GM21619 (cell line): ENCODE data around the gene DAP.

Experiments
- ATAC-seq: cut with Tn5 transposase; IDR thresholded peaks from one replicate; pipeline ENCODE4 v1.9.1; 2021; ENCODE audit not compliant: unreplicated experiment

DAP gene

DNA sequence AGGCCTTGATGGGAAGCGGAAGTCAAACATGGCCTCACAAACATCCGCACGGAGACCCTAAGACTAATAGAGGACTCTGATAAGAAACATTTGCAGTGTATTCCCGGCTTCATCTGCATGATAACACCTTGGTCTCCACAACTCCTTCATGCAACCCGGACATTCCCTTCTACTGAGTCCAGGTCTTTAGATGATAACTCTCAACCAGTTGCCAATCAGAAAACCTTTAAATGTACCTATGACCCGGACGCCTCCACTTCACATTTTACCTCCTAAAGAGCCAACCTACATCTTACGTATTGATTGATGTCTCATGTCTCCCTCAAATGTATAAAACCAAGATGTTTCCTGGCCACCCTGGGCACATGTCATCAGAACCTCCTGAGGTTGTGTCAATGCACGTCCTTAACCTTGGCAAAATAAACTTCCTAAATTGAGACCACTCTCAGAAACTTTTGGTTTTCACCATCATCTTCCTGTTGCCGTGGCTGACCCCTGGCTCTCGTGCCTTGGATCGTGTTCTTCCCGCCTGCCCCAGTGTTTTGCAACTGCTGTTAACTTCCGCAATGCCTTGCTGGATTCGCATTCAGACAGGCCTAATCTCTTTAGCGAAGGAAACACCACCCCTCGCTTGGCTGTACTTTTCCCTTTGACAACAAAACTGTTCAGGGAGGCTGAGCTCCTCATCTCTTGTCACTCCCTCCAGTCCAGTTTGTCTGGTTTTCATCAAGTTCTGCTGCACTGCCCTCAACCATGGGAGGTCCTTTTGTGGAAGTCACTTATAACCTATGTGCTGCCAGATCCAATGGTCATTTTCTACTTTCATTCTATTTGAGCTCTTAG is 1.1 kb upstream of the DAP start:
- ATAC-seq: no peak

DNA sequence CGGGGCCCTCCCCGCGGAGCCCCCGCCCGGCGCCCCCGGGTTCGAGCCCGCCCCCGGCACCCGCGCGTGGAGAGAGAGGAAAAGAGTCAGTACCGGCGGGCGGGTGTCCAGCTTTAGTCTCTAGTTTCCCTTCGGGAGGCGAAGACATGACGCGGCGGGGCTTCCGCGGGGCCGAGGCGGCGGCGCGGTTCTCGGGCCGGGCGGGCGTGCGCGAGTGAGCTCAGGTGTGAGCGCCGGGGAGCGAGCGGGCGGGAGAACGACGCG is 181 bp downstream of the DAP start:
- ATAC-seq: no peak

- ATAC-seq: peak; percentile 23
These were observed 726 bp downstream of the DAP start for GRCh38 chr5:10760096-10760920.

GRCh38 chr5:10759111-10759510 is 1.9 kb downstream of the DAP start:
- ATAC-seq: no peak

GRCh38 chr5:10757922-10758555 is 3.0 kb downstream of the DAP start:
- no peak for ATAC-seq

- no peak for ATAC-seq
These were observed 4.0 kb downstream of the DAP start for GRCh38 chr5:10757043-10757442.

GRCh38 chr5:10756549-10756948 is 4.5 kb downstream of the DAP start:
- peak; percentile 24 for ATAC-seq

DNA sequence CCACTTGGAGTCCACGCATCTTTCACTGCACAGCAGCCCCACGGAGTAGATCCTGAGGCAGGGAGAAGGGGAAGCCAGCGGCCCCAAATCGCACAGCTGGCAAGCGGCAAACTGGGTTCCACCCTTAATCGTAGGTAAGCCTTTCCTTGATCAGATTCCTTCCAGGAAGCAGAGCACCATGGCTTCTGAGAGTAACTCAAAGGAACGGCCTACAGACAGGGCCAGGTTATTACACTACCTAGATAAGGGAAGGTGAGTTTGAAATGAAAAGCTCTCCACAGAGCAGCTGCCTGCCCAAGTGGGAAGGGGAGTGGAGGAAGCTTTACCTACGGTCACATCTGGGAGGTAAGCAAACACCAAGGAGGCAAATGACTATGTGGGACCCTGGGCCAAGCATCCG is 7.9 kb downstream of the DAP start:
- ATAC-seq: no peak

- no peak for ATAC-seq
These were observed 8.6 kb downstream of the DAP start for GRCh38 chr5:10752451-10752850.

DNA sequence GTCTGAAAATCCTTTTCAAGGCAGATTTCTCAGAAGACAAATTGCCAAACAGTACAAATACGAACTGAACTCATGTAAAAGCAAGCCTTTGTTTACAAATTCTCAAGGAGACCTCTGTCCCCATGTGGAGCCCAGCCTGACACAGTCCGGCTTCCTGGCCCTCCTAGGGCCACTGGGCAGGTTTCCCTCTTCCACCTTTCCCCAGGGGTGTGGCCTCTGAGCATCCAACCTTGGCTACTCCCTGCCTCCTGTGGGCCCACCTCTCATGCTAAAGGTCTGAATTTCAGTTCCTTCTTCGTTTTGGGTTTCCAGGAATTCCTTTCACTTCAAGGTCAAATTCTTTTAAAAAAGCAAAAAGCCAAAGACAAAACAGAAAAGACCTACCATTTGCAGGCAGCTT is 10.1 kb downstream of the DAP start:
- no peak for ATAC-seq

DNA sequence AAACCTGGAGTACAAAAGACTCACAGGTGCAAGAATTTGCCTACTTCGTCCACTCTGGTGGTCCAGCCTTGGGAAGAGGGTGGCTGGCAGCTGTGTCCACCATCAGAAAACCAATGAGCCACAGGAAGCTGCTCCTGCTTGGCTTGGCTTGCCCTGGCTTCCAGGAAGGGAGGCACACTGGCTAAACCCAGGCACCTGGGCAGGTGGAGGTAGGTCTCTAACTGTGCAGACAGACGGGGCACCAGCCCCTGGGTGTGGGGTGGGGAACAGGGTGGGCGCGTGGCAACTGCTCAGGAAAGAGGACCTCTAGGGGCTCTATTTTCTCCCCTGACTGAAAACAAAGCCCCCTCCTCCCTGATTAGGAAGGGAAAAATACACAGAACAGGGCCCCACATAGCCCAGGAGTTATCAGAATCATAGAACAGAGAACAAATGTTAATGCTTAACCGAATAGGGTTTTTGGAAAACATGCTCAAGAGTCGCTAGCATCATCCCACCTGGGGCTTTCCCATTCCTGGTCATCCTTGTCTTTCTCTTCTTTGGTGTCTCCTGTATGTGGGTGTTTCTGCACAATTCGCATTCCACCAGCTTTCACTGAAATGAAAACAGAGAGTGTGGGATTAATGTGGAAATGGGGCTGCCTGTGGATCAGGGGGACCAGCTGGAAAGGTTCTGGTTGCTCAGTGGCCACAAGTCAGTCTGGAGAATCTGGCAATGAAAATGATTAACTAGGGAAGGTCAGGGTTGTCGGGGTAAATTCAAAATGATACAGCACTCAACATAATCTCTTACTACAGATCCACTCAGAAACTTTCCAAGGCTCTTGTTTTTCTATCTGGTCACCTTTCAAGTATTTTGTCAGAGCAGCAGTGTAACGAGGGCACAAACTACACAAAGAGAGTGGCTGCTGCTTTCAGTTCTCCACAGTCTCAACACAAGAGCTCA is 13.1 kb downstream of the DAP start:
- ATAC-seq: peak; percentile 49

DNA sequence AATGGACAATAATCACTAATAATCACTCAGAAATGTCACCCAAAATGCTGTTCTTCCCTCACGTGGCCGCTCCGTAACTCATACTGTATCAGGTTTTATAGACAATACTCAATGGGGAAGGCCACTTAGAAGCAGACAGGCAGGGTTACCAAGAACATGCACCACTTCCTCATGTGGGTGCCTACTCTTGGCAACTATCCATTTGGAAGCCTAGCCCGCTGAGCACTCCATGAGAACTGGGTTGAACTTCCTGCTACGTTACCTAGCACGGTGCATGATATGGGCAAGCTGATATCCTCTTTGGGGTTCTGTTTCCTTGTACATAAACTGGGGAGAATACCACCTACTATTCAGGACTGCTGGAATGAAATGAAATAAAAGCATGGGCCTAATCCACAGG is 14.3 kb downstream of the DAP start:
- ATAC-seq: no peak

DNA sequence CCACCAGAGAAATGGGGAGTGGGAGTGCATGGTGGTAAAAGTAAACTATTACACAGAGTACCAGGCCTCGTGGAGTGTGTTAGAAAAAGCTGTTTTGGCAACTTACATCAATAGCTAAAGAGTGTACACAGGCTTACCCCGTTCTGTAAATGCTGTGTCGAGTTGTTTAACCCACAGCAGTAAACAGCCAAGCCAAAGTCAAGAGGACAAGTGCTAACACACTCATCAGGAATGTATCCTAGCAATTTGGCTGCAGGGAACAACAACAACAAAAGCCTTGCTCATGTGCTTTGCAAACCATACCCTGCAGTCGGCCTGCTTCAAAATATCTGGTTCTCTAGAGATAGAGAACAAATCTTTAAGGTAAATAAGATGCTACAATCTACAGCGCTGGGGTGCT is 15.9 kb downstream of the DAP start:
- no peak for ATAC-seq

DNA sequence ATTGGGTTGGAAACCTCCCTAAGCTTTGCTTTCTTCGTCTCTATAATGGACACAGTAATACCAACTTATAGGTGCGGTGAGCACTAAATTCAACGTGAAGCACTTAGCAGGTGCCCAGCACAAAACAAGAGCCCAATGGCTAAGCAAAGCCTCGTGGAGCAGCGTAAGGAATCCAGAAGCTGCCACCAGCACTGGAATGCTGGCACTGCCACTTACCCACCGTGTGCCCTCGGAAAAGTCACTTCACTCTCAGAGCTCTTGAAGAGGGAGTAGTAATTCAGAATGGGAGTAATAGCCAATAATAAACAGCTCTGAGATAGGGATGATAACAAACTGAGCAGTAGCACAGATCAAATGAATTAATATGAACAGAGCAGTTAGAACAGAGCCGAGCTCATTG is 16.4 kb downstream of the DAP start:
- no peak for ATAC-seq

GRCh38 chr5:10743951-10744350 is 17.1 kb downstream of the DAP start:
- ATAC-seq: no peak

- no peak for ATAC-seq
These were observed 17.5 kb downstream of the DAP start for GRCh38 chr5:10743526-10743925.

- no peak for ATAC-seq
These were observed 19.4 kb downstream of the DAP start for GRCh38 chr5:10741661-10742060.

DNA sequence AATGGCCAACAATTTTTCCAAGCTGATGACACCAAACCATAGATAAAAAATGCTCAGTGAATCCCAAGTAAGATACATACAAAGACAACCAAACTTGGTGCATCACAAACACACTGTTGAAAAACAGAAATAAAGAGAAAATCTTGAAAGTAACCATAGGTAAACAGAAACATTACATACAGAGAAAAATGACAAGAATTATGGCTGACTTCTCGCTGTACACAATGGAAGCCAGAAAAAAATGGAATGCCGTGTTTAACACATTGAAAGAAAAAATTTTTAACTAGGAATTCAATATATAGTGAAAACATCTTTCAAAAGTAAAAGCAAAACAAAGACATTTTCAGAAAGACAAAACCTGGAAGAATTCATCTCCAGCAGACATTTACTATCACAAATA is 20.6 kb downstream of the DAP start:
- no peak for ATAC-seq

DNA sequence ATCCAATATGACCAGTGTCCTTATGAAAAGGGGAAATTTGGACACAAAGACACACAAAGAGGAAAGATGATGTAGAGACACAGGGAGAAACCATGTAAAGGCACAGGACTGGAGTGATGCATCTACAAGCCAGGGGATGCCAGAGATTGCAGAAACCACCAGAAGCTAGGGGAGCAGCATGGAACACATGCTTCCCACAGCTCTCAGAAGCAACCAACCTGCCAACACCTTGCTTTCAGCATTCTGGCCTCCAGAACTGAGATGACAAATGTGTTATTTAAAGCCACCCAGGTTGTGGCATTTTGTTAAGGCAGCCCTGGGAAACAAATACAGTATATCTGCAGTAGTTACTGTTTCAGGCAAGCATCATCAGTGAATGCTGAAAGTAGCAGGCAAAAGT is 23.2 kb downstream of the DAP start:
- ATAC-seq: no peak

DNA sequence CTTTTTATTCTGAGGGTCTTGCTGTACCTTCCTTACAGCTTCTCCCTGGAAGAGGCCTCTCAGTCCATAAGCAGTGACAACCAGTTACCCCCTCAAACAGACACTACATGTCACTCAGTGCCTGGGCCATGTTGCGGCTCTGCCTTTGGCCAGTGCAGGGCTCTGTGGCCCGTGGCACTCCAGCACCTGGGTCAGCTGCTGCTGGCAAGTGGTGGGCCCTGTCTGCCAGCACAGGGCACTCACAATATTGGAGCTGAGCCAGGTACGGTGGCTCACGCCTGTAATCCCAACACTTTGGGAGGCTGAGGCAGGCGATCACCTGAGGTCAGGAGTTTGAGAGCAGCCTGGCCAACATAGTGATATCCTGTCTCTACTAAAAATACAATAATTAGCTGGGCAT is 24.2 kb downstream of the DAP start:
- no peak for ATAC-seq

DNA sequence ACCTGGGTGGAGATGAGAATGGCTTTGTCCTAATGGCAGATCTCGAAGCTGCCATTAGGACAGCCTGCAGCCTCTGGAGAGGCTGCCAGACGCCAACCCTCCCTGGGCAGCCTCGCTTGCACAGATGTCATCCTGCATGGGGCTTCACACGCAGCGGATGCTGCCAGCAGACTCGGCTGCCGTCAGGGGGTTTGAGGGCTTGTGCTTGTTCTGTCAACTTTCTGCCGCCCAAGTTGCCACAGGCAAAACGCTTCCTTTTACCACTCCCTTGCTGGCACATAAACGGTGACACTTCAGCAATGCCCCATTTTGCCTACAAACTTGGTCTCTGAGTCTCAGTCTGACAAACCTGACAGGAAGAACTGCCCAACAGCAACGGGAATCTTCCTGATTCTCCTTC is 24.7 kb downstream of the DAP start:
- peak; percentile 5 for ATAC-seq
